Body of pancreas (tissue), 4 donors: ENCODE data around the gene TMEM82. TPM values are rescaled to one million over a fixed set of nuclear protein-coding genes. Genes with fewer than 3 reads are reported as not detected.

Experiments used
- ATAC-seq: fragments of 150-250 bp; one replicate; pipeline ENCODE4 v1.9.1; 2016
- DNase-seq, 4 donors: peaks; one replicate each; pipeline ENCODE4 v3.0.0-alpha.2; 2019
- H3K27ac ChIP-seq, 4 donors: fragments of 200-600 bp; sonication (generic); 1 replicate in 3 of 4; 2 replicates in 1 of 4; pipeline versions ENCODE4 v1.5.1 to v1.6.1; 2016 to 2019; ENCODE audit warnings: mild to moderate bottlenecking in 1 of 4, mixed read lengths in 1 of 4, moderate library complexity in 1 of 4
- H3K27me3 ChIP-seq, 2 donors: fragments of 200-600 bp; sonication (generic); one replicate each; pipeline ENCODE4 v1.6.0; 2016; ENCODE audit warnings: mild to moderate bottlenecking in 1 of 2
- H3K36me3 ChIP-seq, 2 donors: fragments of 200-600 bp; sonication (generic); replicated peaks in 1 of 2; 2 replicates each; pipeline ENCODE4 v1.5.1; 2016; ENCODE audit warnings: low read depth in 2 of 2; ENCODE audit not compliant: insufficient read depth in 1 of 2
- H3K4me1 ChIP-seq: fragments of 200-600 bp; sonication (generic); one replicate; pipeline ENCODE4 v1.6.0; 2016
- H3K4me3 ChIP-seq, 2 donors: fragments of 200-600 bp; sonication (generic); 1 replicate in 1 of 2; 2 replicates in 1 of 2; pipeline ENCODE4 v1.5.1; 2016 to 2019
- H3K9me3 ChIP-seq, 3 donors: fragments of 200-600 bp; sonication (generic); 1 replicate in 2 of 3; 2 replicates in 1 of 3; pipeline ENCODE4 v1.5.1; 2016
- CTCF ChIP-seq, 7 experiments: fragments of 450-650 bp in 4 of 7; fragments of 200-600 bp in 3 of 7; sonication (generic) in 3 of 7; IDR thresholded peaks; one replicate each; pipeline ENCODE4 v1.5.1; 2016 to 2019; ENCODE audit warnings: antibody characterized with exemption in 7 of 7
- POLR2A ChIP-seq, 3 donors: fragments of 450-650 bp; IDR thresholded peaks; one replicate each; pipeline ENCODE4 v1.6.1; 2016; ENCODE audit warnings: antibody characterized with exemption in 3 of 3, mild to moderate bottlenecking in 2 of 3
- WGBS, 2 donors: methylation state at CpG; one replicate each; pipeline ENCODE4 v1.1.5; 2017; 5-methylcytosine and 5-hydroxymethylcytosine counted together
- intact Hi-C: fragments of 100-400 bp; cut with DNase I; formaldehyde crosslinking; loops from one replicate; pipeline ENCODE4 v1.15.1; 2023
- total RNA-seq, 2 donors: library from RNA; depleted of rRNA; stranded (reverse); fragments of >200 nt; gene quantifications; one replicate each; pipeline ENCODE4 v1.1.0, GENCODE V29; 2016

TMEM82 gene
- total RNA-seq, 2 donors from 2014 or later, result not detected

GRCh38 chr1:15771836-15772515, 29.7 kb downstream of the TMEM82 start:
- Histone ChIP-seq H3K27ac (no peak overlapping the region), H3K4me1 (no peaks in the 10 kb centered on the region), H3K4me3 (no peak overlapping the region), H3K36me3 (peaks cover 0 to 11% of the 10 kb centered on the region in 2 donors), H3K27me3 (no peaks in the 10 kb centered on the region), H3K9me3 (no peaks in the 10 kb centered on the region)
- DNase-seq, result no peak
- no peak for ATAC-seq
- 81 to 84% methylated on average over 4 to 6 of the region's 6 CpGs for WGBS, 2 donors
- intact Hi-C loops, result no loop called here
- TF ChIP-seq POLR2A (IDR thresholded peaks at IDR 0.05) (no peak), CTCF (IDR thresholded peaks at IDR 0.05) (no peak)

GRCh38 chr1:15775706-15776105, 33.4 kb downstream of the TMEM82 start:
- ATAC-seq (no peak), DNase-seq (no peak)
- Histone ChIP-seq H3K4me1 (peaks cover 15% of the 10 kb centered on the region), H3K27me3 (no peaks in the 10 kb centered on the region), H3K4me3 (no peak overlapping the region), H3K27ac (no peak overlapping the region), H3K9me3 (no peaks in the 10 kb centered on the region), H3K36me3 (peaks cover 0 to 10% of the 10 kb centered on the region in 2 donors)
- TF ChIP-seq CTCF (IDR thresholded peaks at IDR 0.05) (no peak), POLR2A (IDR thresholded peaks at IDR 0.05) (no peak)
- intact Hi-C loops, result no loop called here
- WGBS, 2 donors, result 90 to 100% methylated on average over 2 of the region's 2 CpGs

- H3K27me3 ChIP-seq, result no peaks in the 10 kb centered on the region
- H3K9me3 ChIP-seq, result no peaks in the 10 kb centered on the region
- ATAC-seq, result no peak
- peaks cover 22% of the 10 kb centered on the region for H3K4me1 ChIP-seq
- no peak overlapping the region for H3K4me3 ChIP-seq
- peaks cover 0 to 5% of the 10 kb centered on the region in 2 donors for H3K36me3 ChIP-seq
- H3K27ac ChIP-seq, result no peak overlapping the region
- intact Hi-C loops, result no loop called here
- no peak for DNase-seq
- no peak for TF ChIP-seq POLR2A (IDR thresholded peaks at IDR 0.05)
- no peak for TF ChIP-seq CTCF (IDR thresholded peaks at IDR 0.05)
- 93% methylated on average over 7 of the region's 7 CpGs for WGBS, 2 donors
Observed at GRCh38 chr1:15777909-15778707, 35.8 kb downstream of the TMEM82 start.

GRCh38 chr1:15785683-15786082, 43.4 kb downstream of the TMEM82 start:
- Histone ChIP-seq H3K27me3 (no peaks in the 10 kb centered on the region), H3K4me1 (peaks cover 8% of the 10 kb centered on the region), H3K9me3 (no peaks in the 10 kb centered on the region), H3K4me3 (no peak overlapping the region), H3K27ac (no peak overlapping the region), H3K36me3 (peaks cover 0 to 6% of the 10 kb centered on the region in 2 donors)
- DNase-seq (no peak), ATAC-seq (no peak)
- TF ChIP-seq CTCF (IDR thresholded peaks at IDR 0.05), result no peak
- TF ChIP-seq POLR2A (IDR thresholded peaks at IDR 0.05), result no peak
- 93 to 98% methylated on average over 7 to 8 of the region's 8 CpGs for WGBS, 2 donors
- intact Hi-C loops, result no loop called here
